GM06990 (cell line): ENCODE measurements around the gene ZDHHC3.

ENCODE experiments used
- DNase-seq: peaks from one replicate; pipeline ENCODE4 v3.0.0-alpha.2; 2011; ENCODE audit not compliant: insufficient read length; ENCODE audit errors: extremely low read depth
- H3K27me3 ChIP-seq: replicated peaks from 2 replicates; pipeline ENCODE4 v1.6.0; 2011; ENCODE audit warnings: low read length; ENCODE audit not compliant: control insufficient read depth, insufficient read depth
- H3K36me3 ChIP-seq: 2 replicates; pipeline ENCODE4 v1.5.1; 2011; ENCODE audit warnings: low read length; ENCODE audit not compliant: control insufficient read depth, insufficient read depth
- H3K4me3 ChIP-seq: replicated peaks from 2 replicates; pipeline ENCODE4 v1.5.1; 2011; ENCODE audit warnings: low read depth, mild to moderate bottlenecking, control low read depth, low read length
- TF ChIP-seq, protein P1 (sequence below): IDR thresholded peaks from 2 replicates; pipeline ENCODE4 v1.5.1; 2011; ENCODE audit warnings: low read length, control low read depth, mild to moderate bottlenecking, inconsistent platforms; ENCODE audit not compliant: insufficient read depth, poor library complexity, severe bottlenecking

Gene ZDHHC3

GRCh38 chr3:44939581-44940036 lies 36.4 kb downstream of the ZDHHC3 start:
- no peak for DNase-seq
- TF ChIP-seq, protein P1, sequence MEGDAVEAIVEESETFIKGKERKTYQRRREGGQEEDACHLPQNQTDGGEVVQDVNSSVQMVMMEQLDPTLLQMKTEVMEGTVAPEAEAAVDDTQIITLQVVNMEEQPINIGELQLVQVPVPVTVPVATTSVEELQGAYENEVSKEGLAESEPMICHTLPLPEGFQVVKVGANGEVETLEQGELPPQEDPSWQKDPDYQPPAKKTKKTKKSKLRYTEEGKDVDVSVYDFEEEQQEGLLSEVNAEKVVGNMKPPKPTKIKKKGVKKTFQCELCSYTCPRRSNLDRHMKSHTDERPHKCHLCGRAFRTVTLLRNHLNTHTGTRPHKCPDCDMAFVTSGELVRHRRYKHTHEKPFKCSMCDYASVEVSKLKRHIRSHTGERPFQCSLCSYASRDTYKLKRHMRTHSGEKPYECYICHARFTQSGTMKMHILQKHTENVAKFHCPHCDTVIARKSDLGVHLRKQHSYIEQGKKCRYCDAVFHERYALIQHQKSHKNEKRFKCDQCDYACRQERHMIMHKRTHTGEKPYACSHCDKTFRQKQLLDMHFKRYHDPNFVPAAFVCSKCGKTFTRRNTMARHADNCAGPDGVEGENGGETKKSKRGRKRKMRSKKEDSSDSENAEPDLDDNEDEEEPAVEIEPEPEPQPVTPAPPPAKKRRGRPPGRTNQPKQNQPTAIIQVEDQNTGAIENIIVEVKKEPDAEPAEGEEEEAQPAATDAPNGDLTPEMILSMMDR, result no peak

GRCh38 chr3:44932986-44933944 lies 42.7 kb downstream of the ZDHHC3 start:
- TF ChIP-seq, protein P1, result no peak
- DNase-seq, result no peak
- no peaks in the 10 kb centered on the region for H3K27me3 ChIP-seq
- H3K4me3 ChIP-seq, result no peak overlapping the region
- H3K36me3 ChIP-seq, result peaks cover 19% of the 10 kb centered on the region

More at GRCh38 chr3:44939581-44940036, 36.4 kb downstream of the ZDHHC3 start:
- no peaks in the 10 kb centered on the region for H3K27me3 ChIP-seq
- H3K4me3 ChIP-seq, result no peak overlapping the region
- H3K36me3 ChIP-seq, result peaks cover 22% of the 10 kb centered on the region

DNA sequence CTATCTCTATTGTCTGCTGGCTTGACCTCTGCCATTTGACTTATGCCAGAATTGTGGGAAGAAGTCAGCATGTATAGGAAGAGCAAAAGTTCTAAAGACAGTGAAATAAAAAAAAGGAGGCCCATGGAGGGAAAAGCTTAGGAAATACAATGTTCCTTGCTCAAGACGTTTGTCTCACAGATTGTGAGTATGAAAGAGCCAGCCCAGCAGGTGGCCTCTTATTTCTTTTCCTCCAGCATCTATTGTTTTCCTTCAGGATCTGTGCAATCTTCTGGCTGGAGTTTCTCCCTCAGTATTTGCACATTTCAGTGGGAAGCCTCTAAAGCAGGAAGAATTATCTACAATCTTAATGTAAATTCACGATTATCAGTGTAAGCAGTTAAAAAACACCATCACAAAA lies 43.7 kb downstream of the ZDHHC3 start:
- TF ChIP-seq, protein P1, result no peak
- Histone ChIP-seq H3K4me3 (no peak overlapping the region), H3K36me3 (peaks cover 21% of the 10 kb centered on the region), H3K27me3 (no peaks in the 10 kb centered on the region)
- DNase-seq, result no peak

- Histone ChIP-seq H3K36me3 (peaks cover 21% of the 10 kb centered on the region), H3K4me3 (no peak overlapping the region), H3K27me3 (no peaks in the 10 kb centered on the region)
- TF ChIP-seq, protein P1, result no peak
- DNase-seq, result no peak
Observed at GRCh38 chr3:44931791-44932190, 44.2 kb downstream of the ZDHHC3 start.

DNA sequence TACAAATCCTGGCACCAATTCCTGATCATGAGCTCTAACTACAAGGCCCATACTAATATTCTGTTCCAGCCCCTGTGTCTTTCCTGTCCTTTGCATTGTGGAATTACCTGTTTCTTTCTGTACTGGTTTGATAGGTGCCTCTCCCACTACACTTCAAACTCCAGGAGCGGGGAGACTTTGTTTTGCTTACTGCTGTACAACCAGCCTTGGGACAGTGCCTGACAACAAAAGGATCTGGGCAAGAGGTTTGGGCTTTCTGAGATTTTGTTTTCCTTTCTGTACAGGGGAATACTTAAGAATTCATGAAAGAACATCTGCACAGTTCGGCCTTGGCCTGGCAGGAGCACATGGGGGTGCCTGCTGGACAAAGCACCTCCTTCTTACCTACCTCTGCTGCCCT lies 45.1 kb downstream of the ZDHHC3 start:
- Histone ChIP-seq H3K27me3 (no peaks in the 10 kb centered on the region), H3K4me3 (no peak overlapping the region), H3K36me3 (peaks cover 24% of the 10 kb centered on the region)
- DNase-seq, result no peak
- TF ChIP-seq, protein P1, result no peak

DNA sequence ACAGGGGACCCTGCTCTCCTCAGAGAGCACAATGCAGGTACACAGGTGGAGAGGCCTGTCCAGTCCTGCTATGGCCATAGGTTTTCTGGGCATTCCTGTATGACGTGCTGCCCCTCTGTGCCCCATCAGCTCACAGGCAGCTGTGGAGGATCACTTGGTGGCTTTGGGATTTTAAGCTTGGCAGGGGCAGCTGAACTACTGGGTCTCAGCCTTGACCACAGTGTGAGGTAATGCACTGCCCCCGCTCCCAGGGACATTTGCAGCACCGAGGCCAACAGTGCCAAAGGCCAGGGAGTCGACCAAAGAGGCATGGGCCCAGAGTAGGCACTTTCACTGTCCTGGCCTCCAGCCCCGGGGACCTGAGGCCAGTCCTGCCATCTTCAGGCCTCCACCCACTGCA lies 46.2 kb downstream of the ZDHHC3 start:
- DNase-seq, result no peak
- TF ChIP-seq, protein P1, result no peak
- Histone ChIP-seq H3K36me3 (peaks cover 22% of the 10 kb centered on the region), H3K27me3 (no peaks in the 10 kb centered on the region), H3K4me3 (no peak overlapping the region)
